Calu3 (cell line): ENCODE results near the gene HDLBP. TPM values are rescaled to one million over a fixed set of nuclear protein-coding genes. Genes with fewer than 3 reads are reported as not detected.
"Not testable (repeated sequence)": the region's sequence is repeated elsewhere in the genome, so short reads cannot be mapped to it uniquely, and the experiment has no call there.

Source experiments
- BruUV-seq: library from RNA; stranded (reverse); fragments of 400-500 nt; replicated peaks from 2 replicates; lab custom pipeline; 2021; lab: Mats Ljungman, UMichigan
- CTCF ChIA-PET: fragments of 300-600 bp; sonication (Branson Sonifier 250); formaldehyde crosslinking; loops from one replicate; lab custom pipeline; 2022; ENCODE audit warnings: antibody characterized with exemption; lab: Charles Lee
- DNase-seq: peaks from one replicate; pipeline ENCODE4 v3.0.0; 2022
- H3K27ac Mint-ChIP-seq: one replicate; pipeline ENCODE4 v1.8.0; 2022; ENCODE audit warnings: mixed read lengths; ENCODE audit not compliant: unreplicated experiment
- H3K27me3 Mint-ChIP-seq: one replicate; pipeline ENCODE4 v1.8.0; 2022; ENCODE audit warnings: mixed read lengths; ENCODE audit not compliant: unreplicated experiment
- H3K36me3 Mint-ChIP-seq: one replicate; pipeline ENCODE4 v1.8.0; 2022; ENCODE audit warnings: mild to moderate bottlenecking, moderate library complexity, mixed read lengths; ENCODE audit not compliant: insufficient read depth, unreplicated experiment
- H3K4me1 Mint-ChIP-seq: one replicate; pipeline ENCODE4 v1.8.0; 2022; ENCODE audit warnings: mild to moderate bottlenecking, low read depth, mixed read lengths; ENCODE audit not compliant: unreplicated experiment
- H3K4me3 Mint-ChIP-seq: one replicate; pipeline ENCODE4 v1.8.0; 2022; ENCODE audit warnings: mild to moderate bottlenecking, low read depth, moderate library complexity, mixed read lengths; ENCODE audit not compliant: unreplicated experiment
- H3K9me3 Mint-ChIP-seq: one replicate; pipeline ENCODE4 v1.8.0; 2022; ENCODE audit warnings: low read depth, mixed read lengths; ENCODE audit not compliant: unreplicated experiment
- intact Hi-C: fragments of 100-400 bp; cut with micrococcal nuclease; formaldehyde crosslinking; loops from one replicate; pipeline ENCODE4 v1.10.0; 2022; ENCODE audit not compliant: unreplicated experiment
- total RNA-seq: library from RNA; stranded (reverse); gene quantifications from 2 replicates; pipeline ENCODE4 v1.2.3, GENCODE V29; 2022
- TF ChIP-seq, protein P1 (sequence below): fragments of 200-600 bp; IDR thresholded peaks from one replicate; pipeline ENCODE4 v1.8.0; 2022; ENCODE audit warnings: antibody characterized with exemption; ENCODE audit not compliant: unreplicated experiment

Gene HDLBP
- total RNA-seq, 1 experiment from 2014 or later, result 493 TPM

DNA sequence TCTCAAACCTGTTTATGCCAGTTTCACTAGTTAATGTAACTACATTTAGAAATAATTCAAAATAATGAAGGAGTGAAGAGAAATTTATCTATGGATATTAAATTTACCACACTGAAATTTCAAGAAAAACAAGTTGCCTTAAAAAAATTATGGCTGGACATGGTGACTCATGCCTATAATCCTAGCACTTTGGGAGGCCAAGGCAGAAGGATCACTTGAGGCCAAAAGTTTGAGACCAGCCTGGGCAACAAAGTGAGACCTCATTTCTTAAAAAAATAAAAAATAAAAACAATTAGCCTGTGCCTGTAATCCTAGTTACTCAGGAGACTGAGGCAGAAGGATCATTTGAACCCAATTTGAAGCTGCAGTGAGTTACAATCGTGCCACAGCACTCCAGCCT lies 29.9 kb downstream of the HDLBP start:
- Mint-ChIP-seq H3K9me3 (no peaks in the 10 kb centered on the region), H3K27ac (peak overlapping the region; percentile 96), H3K4me1 (peaks cover 48% of the 10 kb centered on the region), H3K27me3 (no peaks in the 10 kb centered on the region), H3K4me3 (no peak overlapping the region), H3K36me3 (peaks cover 23% of the 10 kb centered on the region)
- CTCF ChIA-PET, result no interaction called here
- TF ChIP-seq, protein P1, sequence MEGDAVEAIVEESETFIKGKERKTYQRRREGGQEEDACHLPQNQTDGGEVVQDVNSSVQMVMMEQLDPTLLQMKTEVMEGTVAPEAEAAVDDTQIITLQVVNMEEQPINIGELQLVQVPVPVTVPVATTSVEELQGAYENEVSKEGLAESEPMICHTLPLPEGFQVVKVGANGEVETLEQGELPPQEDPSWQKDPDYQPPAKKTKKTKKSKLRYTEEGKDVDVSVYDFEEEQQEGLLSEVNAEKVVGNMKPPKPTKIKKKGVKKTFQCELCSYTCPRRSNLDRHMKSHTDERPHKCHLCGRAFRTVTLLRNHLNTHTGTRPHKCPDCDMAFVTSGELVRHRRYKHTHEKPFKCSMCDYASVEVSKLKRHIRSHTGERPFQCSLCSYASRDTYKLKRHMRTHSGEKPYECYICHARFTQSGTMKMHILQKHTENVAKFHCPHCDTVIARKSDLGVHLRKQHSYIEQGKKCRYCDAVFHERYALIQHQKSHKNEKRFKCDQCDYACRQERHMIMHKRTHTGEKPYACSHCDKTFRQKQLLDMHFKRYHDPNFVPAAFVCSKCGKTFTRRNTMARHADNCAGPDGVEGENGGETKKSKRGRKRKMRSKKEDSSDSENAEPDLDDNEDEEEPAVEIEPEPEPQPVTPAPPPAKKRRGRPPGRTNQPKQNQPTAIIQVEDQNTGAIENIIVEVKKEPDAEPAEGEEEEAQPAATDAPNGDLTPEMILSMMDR, result no peak
- BruUV-seq, result TSS peak; percentile 34
- DNase-seq, result no peak
- intact Hi-C loops, result no loop called here

DNA sequence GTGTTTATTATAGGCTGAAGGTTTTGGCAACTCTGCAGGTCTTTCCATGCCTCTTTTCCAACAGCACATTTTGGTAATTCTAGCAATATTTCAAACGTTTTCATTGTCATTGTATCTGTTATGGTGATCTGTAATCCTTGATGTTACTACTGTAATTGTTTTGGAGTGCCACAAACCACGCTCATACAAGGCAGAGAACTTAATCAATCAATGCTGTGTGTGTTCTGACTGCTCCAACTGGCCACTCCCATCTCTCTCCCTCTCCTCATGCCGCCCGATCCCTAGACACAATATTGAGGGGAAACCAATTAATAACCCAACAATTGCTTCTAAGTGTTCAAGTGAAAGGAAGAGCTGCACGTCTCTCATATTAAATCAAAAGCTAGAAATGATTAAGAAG lies 32.9 kb downstream of the HDLBP start:
- Mint-ChIP-seq H3K27ac (no peak overlapping the region), H3K27me3 (no peaks in the 10 kb centered on the region), H3K36me3 (peaks cover 23% of the 10 kb centered on the region), H3K4me3 (no peak overlapping the region), H3K4me1 (peaks cover 36% of the 10 kb centered on the region), H3K9me3 (no peaks in the 10 kb centered on the region)
- intact Hi-C loops, result no loop called here
- CTCF ChIA-PET, result no interaction called here
- DNase-seq, result no peak
- TF ChIP-seq, protein P1, result no peak
- no TSS peak for BruUV-seq

DNA sequence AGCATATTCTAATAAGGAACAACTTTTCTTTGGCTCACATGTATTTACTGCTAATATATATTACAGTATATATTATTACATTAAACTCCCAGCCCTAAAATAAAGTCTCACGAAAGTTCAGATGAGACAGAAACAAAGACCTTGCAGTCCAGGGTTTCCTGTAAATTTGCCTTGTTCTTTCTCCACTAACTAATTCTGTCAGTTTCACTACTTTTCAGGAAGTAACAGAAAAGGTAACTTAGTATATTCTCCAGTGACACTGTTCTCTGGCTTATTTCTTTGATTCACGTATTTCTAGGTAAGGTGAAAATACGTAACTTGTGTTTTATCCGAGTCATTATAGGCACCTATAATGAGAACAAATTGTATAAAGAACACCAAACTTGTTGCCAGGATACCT lies 35.2 kb downstream of the HDLBP start:
- CTCF ChIA-PET, result no interaction called here
- DNase-seq, result no peak
- no peak overlapping the region for H3K4me3 Mint-ChIP-seq
- peaks cover 22% of the 10 kb centered on the region for H3K4me1 Mint-ChIP-seq
- peaks cover 12% of the 10 kb centered on the region for H3K36me3 Mint-ChIP-seq
- no TSS peak for BruUV-seq
- intact Hi-C loops, result no loop called here
- TF ChIP-seq, protein P1, result no peak
- H3K9me3 Mint-ChIP-seq, result peaks cover 2% of the 10 kb centered on the region
- H3K27ac Mint-ChIP-seq, result no peak overlapping the region
- H3K27me3 Mint-ChIP-seq, result no peaks in the 10 kb centered on the region

DNA sequence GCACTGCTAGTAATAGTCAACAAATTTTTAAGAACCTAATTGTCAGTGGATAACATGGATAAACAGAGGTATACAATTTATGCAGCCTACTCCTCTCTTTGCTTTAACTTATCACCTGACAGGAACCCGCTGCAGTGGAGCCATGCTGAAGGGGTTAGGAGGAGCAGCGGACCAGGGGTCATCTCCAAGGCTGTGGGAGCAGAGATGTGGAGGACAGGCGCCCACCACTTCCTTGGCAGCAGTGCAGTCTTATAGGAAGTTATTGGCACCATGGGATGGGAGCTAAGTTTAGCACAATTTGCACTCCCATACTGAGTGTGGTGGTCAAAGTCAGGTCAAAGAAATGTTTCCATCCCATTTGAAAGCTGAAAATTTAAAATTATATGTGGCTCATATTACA lies 35.6 kb downstream of the HDLBP start:
- CTCF ChIA-PET, result no interaction called here
- intact Hi-C loops, result no loop called here
- peak overlapping the region; percentile 1 for H3K27ac Mint-ChIP-seq
- TF ChIP-seq, protein P1, result no peak
- no peak overlapping the region for H3K4me3 Mint-ChIP-seq
- H3K36me3 Mint-ChIP-seq, result peaks cover 10% of the 10 kb centered on the region
- H3K4me1 Mint-ChIP-seq, result peaks cover 19% of the 10 kb centered on the region
- no peaks in the 10 kb centered on the region for H3K27me3 Mint-ChIP-seq
- no peak for DNase-seq
- peaks cover 5% of the 10 kb centered on the region for H3K9me3 Mint-ChIP-seq
- BruUV-seq, result no TSS peak

DNA sequence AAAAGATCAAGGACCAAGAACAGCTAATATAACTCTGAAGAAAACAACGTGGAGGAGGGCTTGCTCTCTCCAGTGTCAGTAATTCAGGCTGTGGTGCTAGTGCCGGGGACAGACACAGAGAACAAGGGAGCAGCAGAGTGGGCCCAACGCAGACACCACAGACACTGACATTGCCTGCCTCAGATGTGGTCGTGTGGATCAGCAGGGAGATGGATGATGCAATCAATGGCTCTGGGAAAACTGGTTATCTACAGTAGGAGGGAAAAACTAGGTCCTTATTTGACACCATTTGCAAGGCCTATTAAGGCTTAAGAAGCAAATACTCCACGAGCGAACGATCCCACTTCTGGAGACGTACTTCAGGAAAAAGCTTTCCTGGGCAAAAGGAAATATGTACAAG lies 36.1 kb downstream of the HDLBP start:
- no peaks in the 10 kb centered on the region for H3K27me3 Mint-ChIP-seq
- peaks cover 5% of the 10 kb centered on the region for H3K9me3 Mint-ChIP-seq
- TF ChIP-seq, protein P1, result no peak
- H3K27ac Mint-ChIP-seq, result peak overlapping the region; percentile 1
- no peak overlapping the region for H3K4me3 Mint-ChIP-seq
- peaks cover 20% of the 10 kb centered on the region for H3K4me1 Mint-ChIP-seq
- no peak for DNase-seq
- intact Hi-C loops, result no loop called here
- H3K36me3 Mint-ChIP-seq, result peaks cover 8% of the 10 kb centered on the region
- no TSS peak for BruUV-seq
- CTCF ChIA-PET, result no interaction called here

DNA sequence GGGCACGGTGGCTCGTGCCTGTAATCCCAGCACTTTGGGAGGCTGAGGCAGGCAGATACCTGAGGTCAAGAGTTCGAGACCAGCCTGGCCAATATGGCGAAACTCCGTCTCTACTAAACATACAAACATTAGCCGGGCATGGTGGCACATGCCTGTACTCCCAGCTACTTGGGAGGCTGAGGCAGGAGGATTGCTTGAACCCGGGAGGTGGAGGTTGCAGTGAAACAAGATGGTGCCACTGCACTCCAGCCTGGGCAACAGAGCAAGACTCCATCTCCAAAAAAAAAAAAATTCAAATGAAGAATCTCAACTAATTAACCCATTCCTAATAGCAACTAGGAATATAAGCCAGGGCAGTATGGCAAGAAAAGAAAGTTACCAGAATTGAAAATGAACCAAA lies 37.2 kb downstream of the HDLBP start:
- H3K27ac Mint-ChIP-seq, H3K9me3 Mint-ChIP-seq, BruUV-seq, DNase-seq, CTCF ChIA-PET, H3K36me3 Mint-ChIP-seq, H3K4me3 Mint-ChIP-seq, H3K27me3 Mint-ChIP-seq, intact Hi-C loops: not testable (repeated sequence)
- peaks cover 31% of the 10 kb centered on the region for H3K4me1 Mint-ChIP-seq
